DOHH2 (cell line): ENCODE results near the gene TMCO1.

Experiments
- EZH2phosphoT487 ChIP-seq: fragments of 200-600 bp; sonication (generic); IDR thresholded peaks from 2 replicates; pipeline ENCODE4 v1.6.1; 2017; ENCODE audit warnings: borderline replicate concordance, mild to moderate bottlenecking, antibody characterized with exemption, low read length, moderate library complexity, mixed read lengths
- TF ChIP-seq, protein P1 (sequence below): fragments of 200-600 bp; sonication (generic); IDR thresholded peaks from one replicate; pipeline ENCODE4 v1.5.1; 2014; ENCODE audit warnings: antibody characterized with exemption, mild to moderate bottlenecking, low read depth, low read length; ENCODE audit not compliant: poor library complexity, severe bottlenecking

GRCh38 chr1:165707984-165708706, 60.5 kb downstream of the TMCO1 start:
- TF ChIP-seq, protein P1, sequence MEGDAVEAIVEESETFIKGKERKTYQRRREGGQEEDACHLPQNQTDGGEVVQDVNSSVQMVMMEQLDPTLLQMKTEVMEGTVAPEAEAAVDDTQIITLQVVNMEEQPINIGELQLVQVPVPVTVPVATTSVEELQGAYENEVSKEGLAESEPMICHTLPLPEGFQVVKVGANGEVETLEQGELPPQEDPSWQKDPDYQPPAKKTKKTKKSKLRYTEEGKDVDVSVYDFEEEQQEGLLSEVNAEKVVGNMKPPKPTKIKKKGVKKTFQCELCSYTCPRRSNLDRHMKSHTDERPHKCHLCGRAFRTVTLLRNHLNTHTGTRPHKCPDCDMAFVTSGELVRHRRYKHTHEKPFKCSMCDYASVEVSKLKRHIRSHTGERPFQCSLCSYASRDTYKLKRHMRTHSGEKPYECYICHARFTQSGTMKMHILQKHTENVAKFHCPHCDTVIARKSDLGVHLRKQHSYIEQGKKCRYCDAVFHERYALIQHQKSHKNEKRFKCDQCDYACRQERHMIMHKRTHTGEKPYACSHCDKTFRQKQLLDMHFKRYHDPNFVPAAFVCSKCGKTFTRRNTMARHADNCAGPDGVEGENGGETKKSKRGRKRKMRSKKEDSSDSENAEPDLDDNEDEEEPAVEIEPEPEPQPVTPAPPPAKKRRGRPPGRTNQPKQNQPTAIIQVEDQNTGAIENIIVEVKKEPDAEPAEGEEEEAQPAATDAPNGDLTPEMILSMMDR, result no peak
- no peak for TF ChIP-seq EZH2phosphoT487
